H4 (cell line): ENCODE measurements around the gene KARS1. TPM values are rescaled to one million over a fixed set of nuclear protein-coding genes. Genes with fewer than 3 reads are reported as not detected.
"Not testable (repeated sequence)": the region's sequence is repeated elsewhere in the genome, so short reads cannot be mapped to it uniquely, and the experiment has no call there.

Experiments
- DNase-seq: peaks from one replicate; pipeline ENCODE4 v3.0.0-alpha.2; 2015; ENCODE audit warnings: low spot score
- total RNA-seq: library from RNA; depleted of rRNA; stranded (reverse); fragments of >200 nt; shearing (Covaris generic); gene quantifications from 2 replicates; pipeline ENCODE4 v1.2.3, GENCODE V29; 2014

The KARS1 gene
- total RNA-seq, 1 experiment from 2014 or later, result 276 TPM

DNA sequence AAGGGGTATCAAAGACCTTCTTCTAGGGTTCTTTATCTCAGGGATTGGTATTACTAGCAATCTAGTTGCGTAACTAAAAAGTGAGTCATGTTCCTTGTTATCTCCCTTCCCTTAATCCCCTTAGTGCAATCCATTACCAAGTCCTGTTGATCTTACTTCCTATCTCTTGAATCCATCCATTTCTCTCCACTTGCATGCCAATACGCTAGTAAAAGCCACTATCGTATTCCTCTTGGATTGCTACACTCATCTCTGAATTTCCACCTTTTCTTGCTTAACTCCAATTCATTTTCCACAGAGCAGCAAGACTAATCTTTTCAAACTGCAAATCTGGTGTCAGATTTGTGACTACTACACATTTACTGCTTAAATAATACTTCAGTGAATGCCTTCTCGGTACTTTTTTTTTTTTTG is 22.5 kb downstream of the KARS1 start:
- DNase-seq, result no peak

DNA sequence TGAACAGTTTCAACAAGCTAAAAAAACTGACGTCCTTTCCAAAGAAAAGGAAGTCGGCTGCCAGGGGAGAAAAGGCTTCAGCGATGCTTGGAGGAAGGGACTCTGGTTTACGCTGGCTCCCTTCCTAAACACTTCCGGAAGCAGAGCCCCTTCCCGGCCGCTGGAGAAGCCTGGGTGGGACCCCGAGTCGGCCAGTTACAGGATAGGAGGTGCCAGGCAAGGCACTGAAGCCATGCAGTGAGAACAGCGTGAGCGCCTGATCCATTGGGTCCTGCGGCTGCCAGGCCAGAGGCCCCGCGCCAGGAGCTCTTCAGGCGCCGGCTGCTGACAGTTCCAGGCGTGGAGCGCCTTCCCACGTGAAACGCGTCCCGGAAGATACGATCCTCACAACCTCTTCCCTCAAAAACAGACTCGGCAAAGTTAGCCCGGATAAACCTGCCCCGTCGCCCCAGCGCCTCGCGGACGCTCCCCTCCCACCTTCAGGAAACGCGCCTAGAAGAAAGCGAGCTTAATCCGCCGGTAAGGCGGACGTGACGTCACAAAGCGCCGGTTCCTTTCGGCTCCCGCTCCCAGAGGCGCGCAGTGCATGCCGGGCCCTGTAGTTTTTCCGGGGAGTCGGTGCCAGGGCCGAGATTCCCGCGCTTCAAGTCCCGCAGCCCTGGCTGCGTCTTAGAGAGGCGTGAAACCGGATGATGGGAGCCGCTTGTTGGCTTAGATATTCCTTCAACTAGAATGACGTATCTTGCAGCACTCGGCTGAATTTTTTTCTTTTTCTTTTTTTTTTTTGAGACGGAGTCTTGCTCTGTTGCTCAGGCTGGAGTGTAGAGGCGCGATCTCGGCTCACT is 24.5 kb downstream of the KARS1 start, which contains the start of gene ADAT1:
ADAT1 (minus strand) TSS at position 521 of the 845 bp plus-strand sequence. CDS start 2,482 bp downstream, outside the sequence.
- DNase-seq, result peak; percentile 96

DNA sequence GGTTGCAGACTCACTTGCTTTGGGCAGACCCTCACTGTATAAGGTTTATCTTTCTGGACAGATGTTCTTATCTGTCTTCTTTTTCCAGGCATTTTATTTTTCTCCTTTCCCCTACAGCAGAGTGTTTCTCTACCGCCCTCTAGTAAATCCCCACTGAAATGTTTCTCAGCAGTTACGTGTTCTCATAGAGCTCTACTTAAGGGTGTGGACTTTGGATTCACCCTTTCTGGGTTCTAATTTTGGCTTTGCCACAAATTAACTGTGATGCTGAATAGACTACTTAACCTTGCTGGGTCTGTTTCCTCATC is 26.3 kb downstream of the KARS1 start:
- no peak for DNase-seq

DNA sequence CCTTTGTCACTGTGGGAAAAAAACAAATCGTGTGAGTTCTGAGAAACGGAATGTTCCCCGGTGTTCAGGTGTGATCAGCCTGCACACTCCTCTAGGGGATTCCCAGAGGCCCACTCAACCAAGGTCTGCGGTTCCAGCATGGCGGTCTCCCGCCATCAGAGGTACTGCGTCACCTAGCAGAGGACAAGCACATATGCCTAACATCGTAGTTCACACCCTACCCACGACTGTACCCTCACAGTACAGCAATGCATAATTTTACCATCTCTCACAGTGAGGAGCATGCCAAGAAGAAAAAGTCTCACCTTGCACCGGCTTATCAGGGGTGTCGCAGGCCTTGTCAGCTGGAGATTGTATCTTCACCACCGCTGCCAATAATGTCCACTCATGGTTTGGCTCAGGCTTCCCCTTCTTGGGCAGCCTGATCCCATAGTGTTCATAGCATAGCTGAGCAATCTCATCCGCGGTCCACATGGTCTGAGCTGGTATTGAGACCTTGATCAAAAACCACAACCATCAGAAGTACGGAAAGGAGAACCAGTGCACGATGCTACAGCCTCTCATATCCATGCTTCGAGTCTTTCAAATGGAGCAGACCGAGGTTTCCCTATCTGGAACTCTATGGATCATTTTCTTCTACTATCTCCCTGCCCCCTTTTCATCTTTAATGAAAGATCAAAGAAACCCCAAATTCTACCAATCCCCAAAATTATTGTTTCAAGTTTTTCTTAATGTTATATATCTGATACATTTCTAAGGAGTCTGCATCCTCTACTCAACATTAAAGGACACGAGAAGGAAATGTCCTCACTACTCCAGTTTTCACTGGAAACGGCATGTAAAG is 26.9 kb downstream of the KARS1 start:
- no peak for DNase-seq

DNA sequence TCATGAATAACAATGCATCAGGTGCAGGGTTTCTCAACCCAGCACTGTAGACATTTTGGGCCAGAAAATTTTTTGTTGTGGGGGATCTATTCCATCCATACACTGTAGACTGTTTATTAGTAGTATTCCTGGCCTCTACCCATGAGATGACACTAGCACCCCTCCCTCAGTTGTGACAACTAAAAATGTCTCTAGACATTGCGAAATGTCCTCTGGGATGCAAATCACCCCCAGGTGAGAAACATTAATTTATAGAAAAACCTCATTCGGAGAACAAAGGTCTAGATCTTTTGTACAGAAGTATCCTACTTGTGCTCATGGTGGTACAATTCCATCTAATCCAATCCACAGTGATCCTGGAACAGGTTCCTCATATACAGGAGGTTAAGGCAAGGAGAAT is 28.7 kb downstream of the KARS1 start:
- DNase-seq, result no peak

DNA sequence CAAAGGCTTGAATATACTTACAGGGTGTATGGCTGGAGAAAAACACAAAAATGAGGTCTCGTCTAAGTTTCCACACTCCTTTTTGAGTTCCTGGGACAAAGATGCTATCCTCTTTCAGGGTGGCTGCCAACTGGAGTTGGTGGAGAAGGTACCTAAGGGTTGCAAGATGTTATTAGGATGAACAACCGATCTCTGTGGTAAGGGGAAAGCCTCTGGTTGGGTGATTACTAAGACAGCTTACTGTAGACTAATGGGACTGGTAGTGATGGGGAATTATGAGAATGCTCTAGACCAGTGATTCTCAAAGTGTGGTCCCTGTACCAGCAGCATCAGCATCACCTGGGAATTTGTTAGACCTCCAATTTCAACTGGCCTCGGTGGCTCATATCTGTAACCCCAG is 30.3 kb downstream of the KARS1 start:
- DNase-seq, result no peak

DNA sequence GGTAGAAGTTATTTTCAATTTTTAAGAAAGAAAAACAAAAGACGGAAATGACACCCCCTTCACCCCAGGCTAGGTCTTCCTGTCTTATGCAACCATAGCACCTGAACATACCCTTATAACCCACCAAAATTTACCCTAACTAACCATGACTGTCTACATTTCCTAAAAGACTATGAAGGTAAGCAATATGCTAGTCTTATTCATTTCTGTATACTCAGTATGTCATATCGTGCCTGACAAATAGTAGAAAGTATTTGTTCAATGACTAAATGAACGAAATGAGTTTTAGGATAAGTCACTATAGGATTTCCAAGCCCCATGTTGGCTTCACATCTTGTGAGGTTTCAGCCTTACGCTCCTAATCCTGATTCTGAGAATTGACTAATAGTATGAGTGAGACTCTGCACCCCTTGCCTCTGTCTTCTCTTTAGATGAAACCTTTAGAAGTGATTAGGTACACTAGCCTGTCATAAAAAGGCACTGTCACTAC is 30.9 kb downstream of the KARS1 start:
- no peak for DNase-seq

DNA sequence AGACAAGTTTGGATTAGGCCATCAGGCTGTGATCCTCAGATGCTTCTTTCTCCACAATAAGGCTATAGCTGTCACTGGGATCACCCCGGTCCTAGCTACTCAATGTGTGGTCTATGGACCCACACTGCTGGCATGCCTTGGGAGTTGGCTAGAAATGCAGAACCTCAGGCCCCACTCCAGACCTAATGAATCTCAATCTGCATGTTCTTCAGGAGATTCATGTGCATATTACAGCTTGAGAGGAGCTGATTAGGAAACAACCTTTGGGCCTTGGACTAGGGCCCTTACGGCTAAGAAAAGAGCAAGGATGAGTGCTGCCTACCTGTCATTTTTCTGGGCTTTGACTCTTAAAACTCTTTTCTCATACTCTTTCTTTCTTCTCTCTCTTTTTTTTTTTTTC is 31.8 kb downstream of the KARS1 start:
- no peak for DNase-seq

DNA sequence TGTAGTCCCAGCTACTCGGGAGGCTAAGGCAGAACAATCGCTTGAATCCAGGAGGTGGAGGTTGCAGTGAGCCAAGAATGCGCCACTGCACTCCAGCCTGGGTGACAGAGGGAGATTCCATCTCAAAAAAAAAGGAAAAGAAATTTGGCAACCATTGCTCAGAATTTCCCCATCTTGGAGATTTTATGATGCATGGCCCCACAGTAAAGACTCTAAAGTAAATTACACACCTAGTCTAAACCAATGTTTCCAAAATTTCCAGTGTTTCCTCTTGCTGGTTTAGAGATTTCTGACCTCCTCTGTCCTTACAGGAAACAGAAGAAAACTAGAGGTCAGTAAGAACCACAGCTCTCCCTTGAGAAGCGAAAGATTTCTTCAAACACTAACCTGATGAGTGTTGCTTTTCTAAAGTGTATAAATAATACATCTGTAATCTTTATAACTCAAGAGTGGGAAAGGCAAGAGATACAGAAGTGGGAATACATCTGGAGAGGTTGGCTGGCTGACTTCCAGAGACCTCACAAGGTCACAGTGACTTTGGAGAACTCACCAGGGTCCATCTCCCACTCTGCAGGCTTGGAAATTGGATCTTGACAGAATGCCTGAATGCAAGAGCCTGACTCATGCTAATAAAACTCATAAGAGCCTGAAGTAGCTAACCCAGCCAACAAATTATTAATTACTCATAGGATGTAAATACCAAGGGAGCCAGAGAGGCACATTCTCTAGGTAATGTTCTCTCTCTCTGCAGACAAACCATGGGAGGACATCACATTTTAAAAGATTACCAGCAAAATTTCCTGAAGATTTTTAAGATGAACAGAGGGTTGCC is 33.2 kb downstream of the KARS1 start:
- DNase-seq, result no peak

DNA sequence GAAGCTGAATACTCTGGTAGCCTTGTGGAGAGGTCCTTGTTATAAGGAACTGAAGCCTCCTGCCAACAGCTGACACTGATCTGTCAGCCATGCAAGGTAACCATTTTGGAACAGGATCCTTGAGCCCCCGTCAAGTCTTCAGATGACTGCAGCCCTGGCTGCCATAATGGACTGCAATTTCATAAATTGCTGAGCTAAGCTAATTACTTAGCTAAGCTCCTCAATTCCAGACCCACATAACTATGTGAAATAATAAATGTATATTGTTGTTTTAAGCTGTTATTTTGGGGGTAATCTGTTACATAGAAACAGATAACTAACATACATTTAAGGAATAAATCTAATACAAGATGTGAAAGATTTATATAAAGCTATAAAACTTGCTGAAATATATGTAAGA is 41.0 kb downstream of the KARS1 start:
- DNase-seq, result no peak

DNA sequence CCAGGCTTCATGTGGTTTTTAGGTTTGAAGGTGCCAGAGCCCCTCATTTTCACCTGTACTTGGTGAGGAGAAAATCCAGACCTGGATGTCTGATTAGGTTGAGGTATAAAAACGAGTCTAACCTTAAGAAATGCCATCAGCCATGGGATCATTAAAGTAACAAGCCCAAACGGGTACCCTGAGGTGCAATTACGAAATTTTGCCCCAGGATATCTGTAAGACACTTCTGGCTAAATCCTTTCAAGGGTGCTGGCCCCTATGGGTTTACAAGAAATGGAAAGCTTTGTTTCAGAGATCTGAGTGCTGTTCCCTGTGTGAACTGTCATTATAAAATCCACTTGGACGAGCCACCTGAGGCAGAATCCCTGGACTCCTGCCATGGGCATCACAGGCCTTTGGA is 44.2 kb downstream of the KARS1 start:
- no peak for DNase-seq

DNA sequence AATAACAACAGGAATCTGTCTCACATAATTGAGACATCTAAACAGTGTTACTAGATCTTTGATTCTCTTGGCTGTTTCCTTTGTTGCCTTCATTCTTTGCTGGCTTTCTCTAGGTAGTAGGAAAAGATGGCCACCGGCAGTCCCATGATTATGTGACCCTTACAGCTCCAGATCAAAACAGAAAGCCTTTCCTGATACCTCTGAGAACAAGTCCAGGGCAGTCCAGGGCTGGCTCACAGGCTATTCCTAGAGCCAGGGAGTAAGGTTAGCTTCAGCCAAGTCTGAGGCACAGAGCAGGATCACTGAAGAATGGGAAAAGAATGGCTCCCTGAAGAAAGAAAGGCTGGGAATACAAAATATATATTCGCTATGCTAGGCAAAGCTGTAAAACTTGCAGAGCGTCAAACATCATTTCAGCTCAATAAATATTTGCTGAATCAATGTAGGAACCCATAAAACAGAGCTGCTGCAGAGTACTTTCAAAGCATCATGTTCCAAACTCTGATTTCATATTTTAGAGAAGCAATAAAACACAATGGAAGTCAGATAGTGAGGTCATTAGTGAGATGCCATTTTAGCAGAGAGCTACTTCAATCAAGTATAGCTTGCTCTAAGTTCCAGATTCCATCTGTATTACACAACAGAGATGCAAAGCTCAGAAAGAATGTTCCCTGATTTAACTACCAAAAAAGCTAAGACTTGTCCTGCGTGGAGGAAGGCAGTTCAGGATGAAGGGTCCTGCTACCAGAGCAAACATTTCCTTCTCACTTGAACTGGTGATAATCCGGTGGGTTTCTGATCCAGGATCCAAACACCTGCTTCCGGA is 47.8 kb downstream of the KARS1 start:
- DNase-seq, result no peak

DNA sequence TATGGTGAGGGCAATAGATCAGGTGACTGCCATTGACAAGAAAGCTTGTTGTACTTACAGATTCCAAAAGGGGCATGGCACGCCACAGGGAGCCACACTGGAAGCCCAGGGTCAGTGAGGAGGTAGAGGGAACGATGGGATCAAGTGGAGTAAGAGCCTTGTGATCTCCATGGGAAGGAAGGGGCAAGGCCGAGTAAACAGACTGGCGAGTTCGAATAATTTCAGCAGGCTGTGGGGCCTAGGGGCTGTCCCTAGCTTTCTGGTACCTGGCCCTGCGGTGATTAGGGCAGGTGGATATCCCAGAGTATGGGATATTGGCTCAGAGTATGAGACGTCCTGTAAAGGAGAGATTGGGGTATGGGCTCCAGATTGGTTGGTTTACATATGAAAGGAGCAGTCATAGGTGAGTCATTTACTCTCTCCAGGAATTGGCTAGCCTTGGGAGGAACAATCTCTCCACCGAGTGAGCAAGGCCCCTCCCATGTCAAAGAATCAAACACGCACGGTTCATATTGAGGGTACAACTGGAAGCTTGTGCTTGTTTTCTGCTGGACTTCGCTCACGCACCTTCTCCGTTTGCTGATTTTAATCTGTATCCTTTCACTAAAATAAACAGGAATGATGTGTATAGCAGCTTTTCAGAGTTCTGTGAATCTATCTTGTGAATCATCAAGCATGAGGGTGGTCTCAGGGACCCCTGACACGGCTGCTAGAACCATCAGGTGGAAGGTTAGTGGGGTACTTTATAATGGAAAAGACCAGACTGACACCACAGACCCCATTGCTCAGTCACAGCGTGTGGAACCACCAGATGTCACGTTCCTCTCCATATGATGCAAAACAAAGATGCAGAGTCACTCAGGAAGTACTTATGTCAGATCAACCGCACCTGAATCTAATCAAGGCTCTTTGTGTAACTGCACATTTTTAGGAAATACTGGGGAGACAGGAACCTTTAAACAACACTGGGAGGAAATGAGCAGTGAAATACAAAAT is 53.3 kb downstream of the KARS1 start:
- peak; percentile 91 for DNase-seq

DNA sequence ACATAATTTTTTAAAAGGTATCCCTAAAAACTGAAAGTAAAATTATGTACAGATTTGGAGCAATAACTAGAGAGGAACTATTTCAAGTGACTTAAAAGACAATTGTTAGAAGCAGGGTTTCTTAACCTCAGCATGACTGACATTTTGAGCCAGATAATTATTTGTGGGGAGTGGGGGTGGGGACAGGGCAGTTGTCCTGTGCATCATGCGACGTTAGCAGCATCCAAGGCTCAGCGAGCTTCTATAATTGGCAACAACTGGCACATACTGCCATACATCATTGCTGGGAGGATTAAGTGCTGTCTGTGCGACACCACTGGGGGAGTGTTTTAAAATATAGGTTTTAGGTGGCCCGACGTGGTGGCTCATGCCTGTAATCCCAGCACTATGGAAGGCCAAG is 54.2 kb downstream of the KARS1 start:
- no peak for DNase-seq

DNA sequence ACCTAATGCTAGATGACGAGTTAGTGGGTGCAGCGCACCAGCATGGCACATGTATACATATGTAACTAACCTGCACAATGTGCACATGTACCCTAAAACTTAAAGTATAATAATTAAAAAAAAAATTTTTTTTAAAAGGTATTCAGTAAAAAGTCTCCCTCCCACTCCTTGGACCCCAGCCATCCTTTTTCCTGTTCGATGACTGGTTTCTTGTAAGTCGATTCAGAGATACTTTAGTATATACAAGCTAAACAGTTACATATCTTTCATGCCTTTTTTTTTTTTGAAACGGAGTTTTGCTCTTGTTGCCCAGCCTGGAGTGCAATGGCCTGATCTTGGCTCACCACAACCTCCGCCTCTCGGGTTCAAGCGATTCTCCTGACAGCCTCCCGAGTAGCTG is 55.5 kb downstream of the KARS1 start:
- DNase-seq, result not testable (repeated sequence)

DNA sequence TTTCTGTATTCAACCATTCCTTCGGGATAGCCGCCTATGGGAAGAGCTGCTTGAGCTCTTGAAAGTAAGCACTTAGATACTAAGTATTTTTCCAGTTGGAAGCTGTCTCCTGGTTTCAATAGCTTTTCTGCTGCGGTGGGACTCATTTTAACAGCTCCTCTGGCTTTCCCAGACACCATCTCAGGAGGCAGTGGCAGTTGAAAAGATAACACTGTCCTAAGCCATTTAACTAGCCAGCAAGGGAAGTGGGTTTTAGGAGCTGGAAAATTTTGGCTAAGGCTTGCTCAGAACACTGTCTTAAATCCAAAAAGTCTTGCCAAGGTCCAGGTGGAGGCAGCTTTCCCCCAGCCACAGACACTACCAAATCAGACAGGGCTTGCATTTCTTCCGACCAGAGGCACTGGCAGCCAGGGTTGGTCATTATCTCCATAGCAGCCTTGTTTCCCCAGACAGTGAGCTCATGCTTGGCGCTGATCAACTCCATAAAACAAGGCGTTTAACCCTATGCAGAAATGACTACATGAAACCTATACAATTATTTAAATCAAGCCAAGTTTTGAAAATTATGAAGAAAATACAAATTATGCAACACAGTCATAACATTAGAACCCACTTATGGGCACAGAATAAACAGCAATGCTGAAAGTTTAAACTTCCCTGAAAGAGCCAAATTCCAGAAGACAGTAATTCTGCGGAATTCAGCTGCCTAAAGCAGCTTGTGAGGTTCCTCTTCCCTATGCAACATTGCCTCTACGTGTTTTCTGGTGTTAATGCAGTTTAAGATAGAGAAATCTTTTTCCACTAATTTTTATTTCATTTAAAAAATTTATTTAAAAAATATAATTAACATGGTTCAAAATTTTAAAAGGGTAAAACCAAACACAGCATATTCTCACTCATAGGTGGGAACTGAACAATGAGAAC is 56.3 kb downstream of the KARS1 start:
- peak; percentile 13 for DNase-seq

DNA sequence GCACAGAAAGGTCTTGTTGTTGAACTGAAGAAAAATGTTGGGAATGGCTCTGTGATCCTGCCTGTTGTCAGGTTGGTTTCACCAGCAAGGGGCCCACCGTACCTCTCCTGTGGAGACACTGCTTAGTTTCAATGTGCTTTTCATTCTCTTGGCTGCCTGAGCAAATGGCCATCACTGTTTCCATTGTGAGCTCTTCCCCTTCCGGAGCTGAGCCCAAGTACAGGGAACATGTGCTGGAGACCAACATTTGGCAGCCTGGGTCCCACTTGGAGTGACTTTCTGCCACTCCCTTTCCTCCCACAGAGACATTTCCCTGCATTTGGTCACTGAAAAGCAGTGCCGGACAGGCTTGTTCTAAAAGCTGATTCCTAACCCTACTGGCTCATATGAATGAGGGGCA is 58.2 kb downstream of the KARS1 start:
- DNase-seq, result no peak

DNA sequence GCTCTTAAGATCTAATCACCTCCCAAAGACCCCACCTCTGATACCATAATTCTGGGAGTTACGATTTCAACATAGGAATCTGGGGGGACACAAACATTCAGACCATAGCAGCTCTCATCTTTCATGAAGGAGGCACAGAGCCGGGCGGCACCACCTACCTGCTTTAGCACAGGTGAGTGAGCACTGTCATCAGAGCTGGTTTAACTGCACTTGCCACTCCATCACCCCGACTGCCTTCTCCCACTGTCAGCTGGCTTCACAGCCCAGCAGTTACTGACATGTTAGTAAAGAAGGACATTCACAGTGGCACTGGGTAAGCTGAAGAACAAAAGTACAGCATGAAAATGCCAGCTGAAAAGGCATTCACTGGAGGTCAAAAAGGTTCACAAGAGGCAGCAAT is 58.7 kb downstream of the KARS1 start:
- no peak for DNase-seq

DNA sequence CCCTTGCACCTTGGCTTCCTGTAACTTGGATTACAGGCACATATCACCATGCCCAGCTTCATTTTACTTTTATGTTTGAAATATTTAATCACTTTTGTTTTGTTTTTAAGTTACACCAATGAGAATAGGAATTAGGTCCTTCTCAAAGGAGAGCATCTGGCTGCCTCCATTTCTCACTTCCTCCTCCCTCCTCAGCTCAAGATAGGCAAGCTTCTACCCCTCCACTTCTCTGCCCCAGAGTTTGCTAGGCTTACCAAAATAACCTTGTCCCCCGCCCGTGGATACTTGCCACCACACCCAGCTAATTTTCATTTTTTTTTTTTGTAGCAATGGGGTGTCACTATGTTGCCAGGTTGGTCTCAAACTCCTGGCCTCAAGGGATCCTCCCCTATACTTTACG is 63.4 kb downstream of the KARS1 start:
- DNase-seq, result no peak
